Mesenchymal stem cell (in vitro differentiated cells and primary cell): ENCODE measurements around the gene MARK2.

Experiments used
- DNase-seq: peaks from one replicate; pipeline ENCODE4 v3.0.0-alpha.2; 2013
- H2AFZ ChIP-seq: one replicate; pipeline ENCODE4 v1.6.1; 2013; ENCODE audit warnings: low read depth, mild to moderate bottlenecking, control low read depth, inconsistent platforms, low read length, moderate library complexity
- H2AK5ac ChIP-seq: 2 replicates; pipeline ENCODE4 v1.6.1; 2013; ENCODE audit warnings: low read length, moderate library complexity, mild to moderate bottlenecking, inconsistent platforms; ENCODE audit not compliant: severe bottlenecking
- H2BK120ac ChIP-seq: one replicate; pipeline ENCODE4 v1.6.1; 2013; ENCODE audit warnings: low read depth, mild to moderate bottlenecking, inconsistent platforms, low read length, moderate library complexity
- H2BK12ac ChIP-seq, 2 experiments: one replicate each; pipeline ENCODE4 v1.6.1; 2013; ENCODE audit warnings: inconsistent platforms in 2 of 2, low read length in 2 of 2, mild to moderate bottlenecking in 2 of 2, moderate library complexity in 2 of 2, control low read depth in 1 of 2
- H2BK15ac ChIP-seq: one replicate; pipeline ENCODE4 v1.6.1; 2013; ENCODE audit warnings: mild to moderate bottlenecking, low read depth, inconsistent platforms; ENCODE audit not compliant: poor library complexity, severe bottlenecking
- H2BK5ac ChIP-seq: 2 replicates; pipeline ENCODE4 v1.6.1; 2013; ENCODE audit warnings: low read depth, mild to moderate bottlenecking, low read length, control low read depth, inconsistent platforms; ENCODE audit not compliant: poor library complexity, severe bottlenecking
- H3K14ac ChIP-seq, 2 experiments: one replicate each; pipeline ENCODE4 v1.6.1; 2013; ENCODE audit warnings: inconsistent platforms in 2 of 2, low read length in 2 of 2, control low read depth in 1 of 2, mild to moderate bottlenecking in 1 of 2, moderate library complexity in 1 of 2
- H3K18ac ChIP-seq, 2 experiments: one replicate each; pipeline ENCODE4 v1.6.1; 2013; ENCODE audit warnings: inconsistent platforms in 2 of 2, low read length in 2 of 2, control low read depth in 1 of 2, low read depth in 1 of 2, mild to moderate bottlenecking in 1 of 2
- H3K23ac ChIP-seq, 2 experiments: one replicate each; pipeline ENCODE4 v1.6.1; 2013; ENCODE audit warnings: inconsistent platforms in 2 of 2, low read length in 2 of 2, mild to moderate bottlenecking in 2 of 2, moderate library complexity in 2 of 2, control low read depth in 1 of 2
- H3K27ac ChIP-seq: 2 replicates; pipeline ENCODE4 v1.5.1; 2013; ENCODE audit warnings: mild to moderate bottlenecking, moderate library complexity, low read length, control low read depth, inconsistent platforms; ENCODE audit not compliant: poor library complexity, severe bottlenecking
- H3K27me3 ChIP-seq, 2 experiments: 2 replicates each; pipeline versions ENCODE4 v1.6.1 to v1.7.0; 2013; ENCODE audit warnings: low read length in 2 of 2, mild to moderate bottlenecking in 2 of 2, moderate library complexity in 2 of 2, control low read depth in 1 of 2, inconsistent platforms in 1 of 2; ENCODE audit not compliant: control insufficient read depth in 1 of 2, insufficient read depth in 1 of 2
- H3K36me3 ChIP-seq, 2 experiments: 2 replicates each; pipeline versions ENCODE4 v1.6.1 to v1.7.0; 2013; ENCODE audit warnings: low read length in 2 of 2, control low read depth in 1 of 2, inconsistent platforms in 1 of 2, low read depth in 1 of 2, mild to moderate bottlenecking in 1 of 2; ENCODE audit not compliant: insufficient read depth in 2 of 2, control insufficient read depth in 1 of 2
- H3K4ac ChIP-seq, 2 experiments: one replicate each; pipeline ENCODE4 v1.6.1; 2013; ENCODE audit warnings: inconsistent platforms in 2 of 2, low read length in 2 of 2, mild to moderate bottlenecking in 2 of 2, moderate library complexity in 2 of 2, control low read depth in 1 of 2, low read depth in 1 of 2
- H3K4me1 ChIP-seq: 2 replicates; pipeline ENCODE4 v1.6.1; 2013; ENCODE audit warnings: low read depth, low read length, control low read depth; ENCODE audit not compliant: control insufficient read depth, insufficient read depth
- H3K4me2 ChIP-seq: 2 replicates; pipeline ENCODE4 v1.6.1; 2013; ENCODE audit warnings: low read length, mild to moderate bottlenecking, inconsistent platforms; ENCODE audit not compliant: poor library complexity, severe bottlenecking
- H3K4me3 ChIP-seq, 2 experiments: 2 replicates each; pipeline versions ENCODE4 v1.5.1 to v1.7.0; 2013; ENCODE audit warnings: low read length in 2 of 2, mild to moderate bottlenecking in 2 of 2, control low read depth in 1 of 2, low read depth in 1 of 2; ENCODE audit not compliant: insufficient read depth in 1 of 2
- H3K79me1 ChIP-seq: replicated peaks from 2 replicates; pipeline ENCODE4 v1.6.1; 2013; ENCODE audit warnings: mild to moderate bottlenecking, control low read depth, low read length, inconsistent platforms; ENCODE audit not compliant: poor library complexity, severe bottlenecking
- H3K9ac ChIP-seq: 2 replicates; pipeline ENCODE4 v1.7.0; 2013; ENCODE audit warnings: mild to moderate bottlenecking, low read length, moderate library complexity
- H3K9me3 ChIP-seq: 2 replicates; pipeline ENCODE4 v1.7.0; 2013; ENCODE audit warnings: mild to moderate bottlenecking, low read length; ENCODE audit not compliant: control insufficient read depth
- H4K8ac ChIP-seq: one replicate; pipeline ENCODE4 v1.6.1; 2013; ENCODE audit warnings: inconsistent platforms, mild to moderate bottlenecking, low read length, moderate library complexity
- H4K91ac ChIP-seq: one replicate; pipeline ENCODE4 v1.6.1; 2013; ENCODE audit warnings: mild to moderate bottlenecking, low read length, inconsistent platforms
- WGBS: methylation state at CpG from one replicate; pipeline ENCODE4 v1.1.7; 2013; ENCODE audit warnings: mixed read lengths; 5-methylcytosine and 5-hydroxymethylcytosine counted together

MARK2 gene

DNA sequence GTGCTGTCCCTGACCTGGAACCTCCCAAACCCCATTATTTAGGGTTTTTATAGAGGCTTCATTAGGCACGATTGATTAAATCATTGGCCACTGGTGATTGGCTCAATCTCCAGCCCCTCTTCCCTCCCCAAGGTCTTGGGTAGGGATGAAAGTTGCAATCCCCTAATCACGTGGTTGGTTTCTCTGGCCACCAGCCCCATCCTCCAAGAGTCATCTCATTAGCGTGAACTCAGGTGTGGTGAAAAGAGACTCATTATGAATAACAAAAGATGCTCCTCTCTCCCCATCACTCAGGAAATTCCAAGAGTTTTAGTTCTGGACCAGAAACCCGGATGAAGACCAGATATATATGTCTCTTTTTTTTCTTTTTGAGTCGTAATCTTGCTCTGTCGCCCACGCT is 7.6 kb upstream of the MARK2 start:
- no peak overlapping the region for H3K4ac ChIP-seq
- H3K4me1 ChIP-seq, result no peaks in the 10 kb centered on the region
- H3K9ac ChIP-seq, result no peak overlapping the region
- no peak overlapping the region for H3K23ac ChIP-seq
- H3K4me3 ChIP-seq, result no peak overlapping the region
- H2AK5ac ChIP-seq, result no peak overlapping the region
- no peak for DNase-seq
- H3K4me2 ChIP-seq, result no peak overlapping the region
- no peak overlapping the region for H2BK120ac ChIP-seq
- no peak overlapping the region for H3K27ac ChIP-seq
- no peak overlapping the region for H2BK15ac ChIP-seq
- H3K14ac ChIP-seq, result no peak overlapping the region
- no peak overlapping the region for H2AFZ ChIP-seq
- no peak overlapping the region for H2BK12ac ChIP-seq
- no peak overlapping the region for H4K8ac ChIP-seq
- H2BK5ac ChIP-seq, result no peak overlapping the region
- peaks cover 13 to 36% of the 10 kb centered on the region in 2 experiments for H3K36me3 ChIP-seq
- no peaks in the 10 kb centered on the region for H3K9me3 ChIP-seq
- no peak overlapping the region for H3K18ac ChIP-seq
- H4K91ac ChIP-seq, result no peak overlapping the region
- H3K79me1 ChIP-seq, result peaks cover 4% of the 10 kb centered on the region
- peaks cover 0 to 2% of the 10 kb centered on the region in 2 experiments for H3K27me3 ChIP-seq
- WGBS, result 79% methylated on average over 6 of the region's 7 CpGs

- Histone ChIP-seq H2AK5ac (no peak overlapping the region), H3K9me3 (no peaks in the 10 kb centered on the region), H3K36me3 (peaks cover 4 to 26% of the 10 kb centered on the region in 2 experiments), H3K4me3 (no peak overlapping the region), H3K18ac (no peak overlapping the region), H4K91ac (no peak overlapping the region), H3K9ac (no peak overlapping the region), H4K8ac (no peak overlapping the region), H2BK12ac (no peak overlapping the region), H2BK120ac (no peak overlapping the region), H3K4ac (no peak overlapping the region), H3K27me3 (peaks cover 0 to 2% of the 10 kb centered on the region in 2 experiments), H3K4me1 (no peaks in the 10 kb centered on the region), H2BK15ac (no peak overlapping the region), H3K23ac (no peak overlapping the region), H2BK5ac (no peak overlapping the region), H3K79me1 (no peaks in the 10 kb centered on the region), H2AFZ (no peak overlapping the region), H3K4me2 (no peak overlapping the region), H3K14ac (no peak overlapping the region), H3K27ac (no peak overlapping the region)
- no peak for DNase-seq
- WGBS, result 83% methylated on average over 1 of the region's 2 CpGs
Observed at GRCh38 chr11:63832336-63832735, 6.6 kb upstream of the MARK2 start.

- no peaks in the 10 kb centered on the region for H3K9me3 ChIP-seq
- H4K91ac ChIP-seq, result no peak overlapping the region
- H2BK12ac ChIP-seq, result no peak overlapping the region
- H3K9ac ChIP-seq, result no peak overlapping the region
- peaks cover under 1% of the 10 kb centered on the region for H3K4me1 ChIP-seq
- no peak overlapping the region for H3K18ac ChIP-seq
- H2BK120ac ChIP-seq, result no peak overlapping the region
- H4K8ac ChIP-seq, result no peak overlapping the region
- H3K79me1 ChIP-seq, result no peaks in the 10 kb centered on the region
- H3K14ac ChIP-seq, result no peak overlapping the region
- peaks cover 4 to 21% of the 10 kb centered on the region in 2 experiments for H3K36me3 ChIP-seq
- no peak overlapping the region for H2AK5ac ChIP-seq
- no CpG with 5 or more reads among the region's 2 CpGs for WGBS
- peaks cover 0 to 2% of the 10 kb centered on the region in 2 experiments for H3K27me3 ChIP-seq
- no peak for DNase-seq
- H3K23ac ChIP-seq, result no peak overlapping the region
- H3K27ac ChIP-seq, result no peak overlapping the region
- no peak overlapping the region for H3K4me3 ChIP-seq
- H3K4me2 ChIP-seq, result no peak overlapping the region
- no peak overlapping the region for H2BK5ac ChIP-seq
- no peak overlapping the region for H3K4ac ChIP-seq
- H2BK15ac ChIP-seq, result no peak overlapping the region
- H2AFZ ChIP-seq, result no peak overlapping the region
Observed at GRCh38 chr11:63833048-63833447, 5.9 kb upstream of the MARK2 start.

DNA sequence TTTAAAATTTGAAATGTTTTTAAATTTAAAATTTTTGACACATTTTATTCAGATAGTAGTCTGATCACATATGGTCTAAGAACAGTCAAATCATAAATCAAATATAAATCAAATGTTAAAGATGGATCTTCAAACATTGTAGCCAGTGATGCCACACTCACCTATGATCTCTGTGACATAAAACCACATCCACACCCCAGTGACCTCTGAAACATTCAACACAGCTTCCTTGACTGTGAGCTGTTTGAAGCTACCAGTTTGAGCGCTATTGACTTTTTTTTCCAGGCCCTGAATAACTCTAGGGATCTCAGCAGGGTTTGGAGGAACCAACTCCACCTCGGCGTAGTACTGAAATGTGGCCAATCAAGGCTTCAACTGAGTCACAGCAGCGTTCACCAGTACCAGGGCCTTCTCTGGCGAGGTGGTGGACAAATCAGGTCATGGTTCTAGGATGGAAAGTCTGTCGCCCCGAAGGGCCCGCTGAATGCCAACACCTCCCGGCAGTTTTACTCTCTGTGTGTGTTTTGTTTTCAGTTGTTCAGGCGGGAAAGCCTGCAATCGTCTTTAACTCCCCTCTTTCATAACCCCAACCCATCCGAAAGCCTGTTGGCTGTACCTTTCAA is 4.3 kb upstream of the MARK2 start:
- Histone ChIP-seq H3K9me3 (no peaks in the 10 kb centered on the region), H4K8ac (no peak overlapping the region), H3K4me1 (peaks cover 3% of the 10 kb centered on the region), H3K9ac (no peak overlapping the region), H2BK12ac (no peak overlapping the region), H4K91ac (no peak overlapping the region), H3K23ac (no peak overlapping the region), H2BK15ac (no peak overlapping the region), H3K4ac (no peak overlapping the region), H3K27me3 (peaks cover 0 to 2% of the 10 kb centered on the region in 2 experiments), H3K4me2 (no peak overlapping the region), H2AFZ (no peak overlapping the region), H2AK5ac (no peak overlapping the region), H2BK5ac (no peak overlapping the region), H3K79me1 (no peaks in the 10 kb centered on the region), H3K14ac (no peak overlapping the region), H3K36me3 (peaks cover 0 to 9% of the 10 kb centered on the region in 2 experiments), H2BK120ac (no peak overlapping the region), H3K18ac (no peak overlapping the region), H3K27ac (no peak overlapping the region), H3K4me3 (no peak overlapping the region)
- WGBS, result 89% methylated on average over 12 of the region's 12 CpGs
- no peak for DNase-seq
